Loucy (cell line): ENCODE results near the gene PRDX3.

Experiments
- H2AFZ ChIP-seq: fragments of 200-600 bp; sonication (generic); 2 replicates; pipeline ENCODE4 v1.6.0; 2016; ENCODE audit warnings: antibody characterized with exemption, mild to moderate bottlenecking, low read length, moderate library complexity
- H3F3A ChIP-seq: fragments of 200-600 bp; 2 replicates; pipeline ENCODE4 v1.6.0; 2016; ENCODE audit warnings: antibody characterized with exemption, low read depth, mild to moderate bottlenecking
- H3K27me3 ChIP-seq: fragments of 200-600 bp; sonication (generic); 2 replicates; pipeline ENCODE4 v1.6.1; 2014; ENCODE audit warnings: low read length, mild to moderate bottlenecking; ENCODE audit not compliant: insufficient read depth, poor library complexity, severe bottlenecking
- H3K36me3 ChIP-seq: fragments of 200-600 bp; sonication (generic); 2 replicates; pipeline ENCODE4 v1.6.1; 2016; ENCODE audit warnings: low read length; ENCODE audit not compliant: insufficient read depth
- H3K4me1 ChIP-seq: fragments of 200-600 bp; sonication (generic); 2 replicates; pipeline ENCODE4 v1.5.1; 2014; ENCODE audit warnings: low read length, mild to moderate bottlenecking; ENCODE audit not compliant: insufficient read depth, poor library complexity, severe bottlenecking
- H3K4me2 ChIP-seq: fragments of 200-600 bp; sonication (generic); 2 replicates; pipeline ENCODE4 v1.6.0; 2014; ENCODE audit warnings: antibody characterized with exemption, low read length, low read depth, mild to moderate bottlenecking; ENCODE audit not compliant: poor library complexity, severe bottlenecking
- H3K4me3 ChIP-seq: fragments of 200-600 bp; sonication (generic); 2 replicates; pipeline ENCODE4 v1.5.1; 2014; ENCODE audit warnings: low read length, mild to moderate bottlenecking, mixed read lengths; ENCODE audit not compliant: poor library complexity, severe bottlenecking
- H3K79me2 ChIP-seq: fragments of 200-600 bp; sonication (generic); 2 replicates; pipeline ENCODE4 v1.6.1; 2014; ENCODE audit warnings: low read length; ENCODE audit not compliant: insufficient read depth
- H3K9ac ChIP-seq: fragments of 200-600 bp; sonication (generic); 2 replicates; pipeline ENCODE4 v1.6.0; 2014; ENCODE audit warnings: mild to moderate bottlenecking, low read depth, low read length, moderate library complexity; ENCODE audit not compliant: poor library complexity, severe bottlenecking
- H3K9me2 ChIP-seq: fragments of 200-600 bp; sonication (generic); replicated peaks from 2 replicates; pipeline ENCODE4 v1.6.1; 2016; ENCODE audit warnings: low read depth, low read length, mixed read lengths
- H3K9me3 ChIP-seq: fragments of 200-600 bp; sonication (generic); 2 replicates; pipeline ENCODE4 v1.6.1; 2014; ENCODE audit warnings: mild to moderate bottlenecking, antibody characterized with exemption, low read length, low read depth; ENCODE audit not compliant: insufficient read depth
- H4K20me1 ChIP-seq: fragments of 200-600 bp; sonication (generic); 2 replicates; pipeline ENCODE4 v1.6.0; 2014; ENCODE audit warnings: antibody characterized with exemption, low read length, mild to moderate bottlenecking; ENCODE audit not compliant: insufficient read depth, poor library complexity, severe bottlenecking
- EZH2phosphoT487 ChIP-seq: fragments of 200-600 bp; IDR thresholded peaks from 2 replicates; pipeline ENCODE4 v1.6.1; 2018; ENCODE audit warnings: antibody characterized with exemption, mild to moderate bottlenecking, moderate library complexity, borderline replicate concordance
- TF ChIP-seq, protein P1 (sequence below): fragments of 200-600 bp; sonication (generic); conservative IDR thresholded peaks from 2 replicates; pipeline ENCODE4 v1.5.1; 2014; ENCODE audit warnings: mild to moderate bottlenecking, antibody characterized with exemption, low read length

Gene PRDX3

DNA sequence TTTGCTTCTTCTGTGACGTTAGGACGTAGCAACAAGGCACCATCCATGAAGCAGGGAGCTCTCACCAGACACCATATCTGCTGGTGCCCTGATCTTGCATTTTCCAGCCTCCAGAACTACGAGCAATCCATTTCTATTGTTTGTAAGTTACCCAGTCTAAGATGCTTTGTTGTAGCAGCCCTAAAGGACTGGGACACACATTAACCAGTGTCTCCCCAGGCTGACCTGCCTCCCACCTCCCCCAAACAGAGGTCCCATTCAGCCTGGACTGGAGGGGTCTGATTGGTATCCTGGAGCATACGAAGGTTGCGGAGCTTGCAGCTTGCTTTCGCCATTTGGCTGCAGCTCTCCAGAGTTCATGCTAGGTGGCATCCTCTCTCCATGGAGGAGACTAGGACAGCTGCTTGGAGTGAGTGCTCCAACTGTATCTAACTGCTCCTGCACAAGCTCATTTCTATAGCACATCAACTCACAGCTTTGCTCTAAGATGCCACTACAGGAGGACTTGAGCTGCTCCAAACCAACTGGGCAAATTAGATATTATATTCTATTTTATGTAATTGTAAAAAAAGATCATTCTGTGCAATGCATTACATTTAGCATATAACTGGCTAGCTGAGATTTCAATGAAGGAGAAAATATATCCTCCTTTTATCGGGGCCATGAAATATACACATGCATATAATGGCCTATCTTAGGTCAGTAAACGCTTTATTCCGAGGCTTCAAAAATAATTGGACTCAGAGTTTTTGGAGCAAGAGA, 20.8 kb upstream of the PRDX3 start:
- no peak overlapping the region for H3K4me3 ChIP-seq
- no peak overlapping the region for H3K9ac ChIP-seq
- no peak overlapping the region for H2AFZ ChIP-seq
- H3K4me2 ChIP-seq, result no peak overlapping the region
- TF ChIP-seq EZH2phosphoT487, result no peak
- TF ChIP-seq, protein P1, sequence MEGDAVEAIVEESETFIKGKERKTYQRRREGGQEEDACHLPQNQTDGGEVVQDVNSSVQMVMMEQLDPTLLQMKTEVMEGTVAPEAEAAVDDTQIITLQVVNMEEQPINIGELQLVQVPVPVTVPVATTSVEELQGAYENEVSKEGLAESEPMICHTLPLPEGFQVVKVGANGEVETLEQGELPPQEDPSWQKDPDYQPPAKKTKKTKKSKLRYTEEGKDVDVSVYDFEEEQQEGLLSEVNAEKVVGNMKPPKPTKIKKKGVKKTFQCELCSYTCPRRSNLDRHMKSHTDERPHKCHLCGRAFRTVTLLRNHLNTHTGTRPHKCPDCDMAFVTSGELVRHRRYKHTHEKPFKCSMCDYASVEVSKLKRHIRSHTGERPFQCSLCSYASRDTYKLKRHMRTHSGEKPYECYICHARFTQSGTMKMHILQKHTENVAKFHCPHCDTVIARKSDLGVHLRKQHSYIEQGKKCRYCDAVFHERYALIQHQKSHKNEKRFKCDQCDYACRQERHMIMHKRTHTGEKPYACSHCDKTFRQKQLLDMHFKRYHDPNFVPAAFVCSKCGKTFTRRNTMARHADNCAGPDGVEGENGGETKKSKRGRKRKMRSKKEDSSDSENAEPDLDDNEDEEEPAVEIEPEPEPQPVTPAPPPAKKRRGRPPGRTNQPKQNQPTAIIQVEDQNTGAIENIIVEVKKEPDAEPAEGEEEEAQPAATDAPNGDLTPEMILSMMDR, result peak; percentile 84
- no peaks in the 10 kb centered on the region for H3K9me2 ChIP-seq
- no peaks in the 10 kb centered on the region for H3K79me2 ChIP-seq
- no peaks in the 10 kb centered on the region for H3K36me3 ChIP-seq
- no peaks in the 10 kb centered on the region for H4K20me1 ChIP-seq
- H3K4me1 ChIP-seq, result no peaks in the 10 kb centered on the region
- H3K9me3 ChIP-seq, result no peaks in the 10 kb centered on the region
- no peaks in the 10 kb centered on the region for H3K27me3 ChIP-seq
- no peaks in the 10 kb centered on the region for H3F3A ChIP-seq

DNA sequence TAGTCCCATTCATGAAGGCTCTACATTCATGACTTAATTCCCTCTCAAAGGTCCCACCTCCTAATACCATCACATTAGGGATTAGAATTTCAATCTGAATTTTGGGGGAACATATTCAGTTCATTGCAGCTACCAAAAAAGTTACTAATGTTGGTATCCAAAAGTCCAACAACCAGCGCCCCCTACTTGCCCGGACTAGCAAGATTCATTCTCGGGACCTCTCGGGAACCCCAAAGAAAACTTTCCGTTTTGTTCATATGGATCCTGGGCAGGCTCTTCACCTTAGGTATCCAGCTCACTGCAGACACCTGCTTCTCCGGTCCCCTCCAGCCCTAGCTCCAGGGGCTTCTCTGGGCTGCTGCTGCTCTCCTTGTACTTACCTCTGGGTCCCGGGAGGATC, 19.8 kb upstream of the PRDX3 start:
- Histone ChIP-seq H3K9ac (no peak overlapping the region), H3K27me3 (no peaks in the 10 kb centered on the region), H3K9me2 (no peaks in the 10 kb centered on the region), H3K36me3 (no peaks in the 10 kb centered on the region), H3K4me1 (no peaks in the 10 kb centered on the region), H3F3A (no peaks in the 10 kb centered on the region), H2AFZ (peak overlapping the region; percentile 7; the same call in 1 of the 2 replicates), H3K9me3 (no peaks in the 10 kb centered on the region), H4K20me1 (no peaks in the 10 kb centered on the region), H3K79me2 (no peaks in the 10 kb centered on the region), H3K4me3 (no peak overlapping the region), H3K4me2 (no peak overlapping the region)
- TF ChIP-seq EZH2phosphoT487, result no peak
- TF ChIP-seq, protein P1, result peak; percentile 81

DNA sequence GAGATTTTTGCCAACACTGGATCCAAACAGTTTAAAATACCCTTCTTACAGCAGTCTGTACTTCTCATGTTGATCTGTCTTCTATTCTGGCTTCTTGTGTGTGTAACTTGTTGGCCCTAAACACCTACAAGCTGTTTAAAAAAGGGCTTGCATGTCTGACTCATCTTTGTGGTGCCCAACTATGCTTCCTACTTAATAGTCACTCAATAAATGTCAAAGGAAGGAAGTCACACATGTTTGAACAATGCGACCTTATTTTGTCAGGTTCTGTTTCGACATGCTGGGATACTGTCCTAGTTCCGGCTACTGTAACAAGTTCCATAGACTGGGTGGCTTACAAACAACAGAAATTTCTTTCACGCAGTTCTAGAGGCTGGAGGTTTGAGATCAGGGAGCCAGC, 19.3 kb upstream of the PRDX3 start:
- Histone ChIP-seq H3F3A (no peaks in the 10 kb centered on the region), H3K36me3 (no peaks in the 10 kb centered on the region)
- TF ChIP-seq EZH2phosphoT487, result no peak
- TF ChIP-seq, protein P1, result no peak

More for the DNA sequence above, 19.3 kb upstream of the PRDX3 start:
- Histone ChIP-seq H3K4me1 (no peaks in the 10 kb centered on the region), H4K20me1 (no peaks in the 10 kb centered on the region), H3K9ac (no peak overlapping the region), H3K9me3 (no peaks in the 10 kb centered on the region), H3K4me3 (no peak overlapping the region), H2AFZ (peak overlapping the region; percentile 7; the same call in 1 of the 2 replicates), H3K27me3 (no peaks in the 10 kb centered on the region), H3K4me2 (no peak overlapping the region), H3K9me2 (no peaks in the 10 kb centered on the region), H3K79me2 (no peaks in the 10 kb centered on the region)
